Jurkat, Clone E6-1 (cell line): ENCODE data around the gene SH3PXD2A. TPM values are rescaled to one million over a fixed set of nuclear protein-coding genes. Genes with fewer than 3 reads are reported as not detected.

Source experiments
- DNase-seq: peaks from one replicate; pipeline ENCODE4 v3.0.0-alpha.2; 2011; ENCODE audit warnings: low read depth, low spot score
- H3K4me3 ChIP-seq: 2 replicates; pipeline ENCODE4 v1.5.1; 2011; ENCODE audit warnings: mild to moderate bottlenecking, low read length, control low read depth, moderate library complexity
- polyA plus RNA-seq: library from polyadenylated mRNA; unstranded; fragments of >200 nt; gene quantifications from one replicate; pipeline ENCODE4 v1.2.1, GENCODE V29; 2012; ENCODE audit warnings: missing spikeins; ENCODE audit not compliant: insufficient read length, insufficient read depth

The SH3PXD2A gene
- 16.9 TPM for polyA plus RNA-seq

DNA sequence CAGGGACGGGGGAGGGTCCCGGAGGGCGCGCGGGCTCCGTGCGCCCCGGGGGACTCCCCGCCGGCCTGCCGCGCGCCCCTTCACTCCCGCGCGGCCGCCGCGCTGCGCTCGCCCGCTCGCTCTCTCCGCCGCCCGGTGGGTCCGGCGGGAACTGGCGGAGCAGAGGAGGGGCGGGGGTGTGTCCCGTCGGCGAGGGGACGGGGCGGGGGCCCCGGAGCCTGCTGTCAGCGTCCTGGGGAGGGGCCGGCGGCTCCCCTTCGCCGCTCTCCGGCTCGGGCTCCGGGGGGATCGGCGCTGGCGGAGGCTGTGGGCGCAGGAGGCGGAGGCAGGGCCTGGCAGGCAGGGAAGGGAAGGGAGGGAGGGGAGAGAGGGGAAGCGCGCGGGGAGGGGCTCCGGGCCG lies at the start of gene SH3PXD2A:
SH3PXD2A (minus strand) TSS at position 153 of the 400 bp plus-strand sequence. CDS start 310 bp downstream, outside the sequence.
- DNase-seq: no peak
- peak within 1 kb of the TSS; percentile 20; the same call in 1 of the 2 replicates for H3K4me3 ChIP-seq

DNA sequence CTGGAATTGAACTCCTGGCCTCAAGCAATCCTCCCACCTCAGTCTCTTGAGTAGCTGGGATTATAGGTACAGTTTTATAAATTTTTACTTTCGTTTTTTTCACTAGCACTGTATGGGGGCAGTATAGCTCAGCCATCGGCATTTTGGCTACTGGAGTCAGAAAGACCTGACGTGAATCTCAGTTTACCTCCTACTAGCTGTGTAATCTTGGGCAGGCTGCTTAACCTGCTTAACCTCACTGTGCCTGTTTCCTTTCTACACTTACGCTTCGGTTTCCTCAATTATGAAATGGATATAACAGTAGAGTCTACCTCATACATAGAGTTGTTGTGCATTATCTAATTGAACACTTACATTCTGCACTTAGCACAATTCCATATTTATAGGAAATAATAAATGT lies 45.9 kb upstream of the SH3PXD2A start:
- no peak for DNase-seq
- no peak overlapping the region for H3K4me3 ChIP-seq

DNA sequence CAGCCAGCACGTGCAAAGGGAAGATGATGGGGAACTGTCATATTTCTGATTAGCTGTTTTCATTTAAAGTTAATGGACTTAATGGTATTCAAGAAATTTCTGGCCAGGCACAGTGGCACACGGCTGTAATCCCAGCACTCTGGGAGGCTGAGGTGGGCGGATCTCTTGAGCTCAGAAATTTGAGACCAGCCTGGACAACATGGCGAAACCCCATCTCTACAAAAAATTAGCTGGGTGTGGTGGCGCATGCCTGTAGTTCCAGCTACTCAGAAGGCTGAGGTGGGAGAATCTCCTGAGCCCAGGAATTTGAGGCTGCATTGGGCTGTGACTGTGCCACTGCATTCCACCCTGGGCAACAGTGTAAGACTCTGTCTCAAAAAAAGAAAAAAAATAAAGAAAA lies 43.9 kb upstream of the SH3PXD2A start:
- DNase-seq: no peak
- no peak overlapping the region for H3K4me3 ChIP-seq

DNA sequence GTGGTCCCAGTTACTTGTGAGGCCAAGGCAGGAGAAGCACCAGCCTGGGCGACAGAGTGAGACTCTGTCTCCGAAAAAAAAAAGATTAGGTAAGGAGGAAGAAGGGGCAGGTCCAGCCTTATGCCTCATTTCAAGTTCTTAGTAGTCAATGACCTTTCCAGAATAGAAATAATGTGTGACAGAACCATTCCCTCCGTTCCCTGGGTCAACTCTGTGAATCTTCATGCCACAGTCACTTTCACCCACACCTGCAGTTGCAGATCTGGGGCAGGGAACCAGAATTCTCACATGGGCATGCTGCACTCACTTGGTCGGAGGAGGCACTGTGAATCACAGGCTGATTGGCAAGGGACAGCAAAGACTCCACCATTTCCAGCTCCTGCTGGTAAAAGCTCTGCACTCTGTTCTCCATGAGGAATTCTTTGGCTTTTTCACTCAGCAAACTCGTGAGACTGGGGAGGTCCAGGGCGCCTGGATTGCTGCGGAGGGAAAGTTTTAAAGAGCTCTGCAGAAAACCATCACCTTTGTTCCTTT lies 41.9 kb upstream of the SH3PXD2A start:
- DNase-seq: no peak
- no peak overlapping the region for H3K4me3 ChIP-seq

DNA sequence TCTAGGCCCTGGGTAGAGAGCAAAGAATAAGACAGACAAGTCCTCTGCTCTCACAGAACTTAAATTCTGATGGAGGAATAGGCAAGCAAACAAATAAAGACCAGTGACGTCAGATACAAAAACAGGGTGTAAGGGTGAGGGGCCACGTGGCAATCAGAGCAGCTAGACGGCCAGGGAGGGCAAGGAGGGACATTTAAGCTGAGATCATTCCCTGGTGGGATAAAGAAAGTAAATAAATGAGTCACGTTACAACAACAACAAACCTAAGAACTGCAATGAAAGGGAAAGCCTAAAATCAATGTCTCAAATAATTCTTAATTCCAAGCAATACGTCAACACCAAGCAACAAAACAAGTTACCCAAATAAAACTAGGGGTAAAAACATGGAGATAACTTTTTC lies 40.8 kb upstream of the SH3PXD2A start:
- no peak overlapping the region for H3K4me3 ChIP-seq
- DNase-seq: no peak

GRCh38 chr10:103895411-103896186 lies 40.2 kb upstream of the SH3PXD2A start:
- H3K4me3 ChIP-seq: no peak overlapping the region
- no peak for DNase-seq

GRCh38 chr10:103894441-103894864 lies 39.1 kb upstream of the SH3PXD2A start:
- DNase-seq: no peak
- H3K4me3 ChIP-seq: no peak overlapping the region

DNA sequence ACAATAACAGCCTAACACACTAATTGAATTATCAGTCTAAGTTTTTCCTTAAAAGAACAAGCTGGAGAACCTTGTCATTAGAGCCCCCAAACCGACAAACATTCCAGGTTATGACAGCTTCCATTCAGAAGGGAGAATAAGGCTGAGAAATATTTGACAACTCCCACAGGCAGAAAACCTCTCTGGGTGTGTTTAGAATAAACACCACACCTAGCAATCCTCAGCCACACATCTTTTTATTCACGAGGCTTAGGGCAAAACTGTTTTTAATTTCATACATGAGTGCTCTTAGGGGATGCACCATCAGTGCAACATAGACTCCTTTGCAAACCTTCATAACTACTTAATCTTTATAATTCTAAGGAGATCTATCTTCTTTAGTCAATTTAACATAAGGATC lies 38.4 kb upstream of the SH3PXD2A start:
- H3K4me3 ChIP-seq: no peak overlapping the region
- DNase-seq: no peak

DNA sequence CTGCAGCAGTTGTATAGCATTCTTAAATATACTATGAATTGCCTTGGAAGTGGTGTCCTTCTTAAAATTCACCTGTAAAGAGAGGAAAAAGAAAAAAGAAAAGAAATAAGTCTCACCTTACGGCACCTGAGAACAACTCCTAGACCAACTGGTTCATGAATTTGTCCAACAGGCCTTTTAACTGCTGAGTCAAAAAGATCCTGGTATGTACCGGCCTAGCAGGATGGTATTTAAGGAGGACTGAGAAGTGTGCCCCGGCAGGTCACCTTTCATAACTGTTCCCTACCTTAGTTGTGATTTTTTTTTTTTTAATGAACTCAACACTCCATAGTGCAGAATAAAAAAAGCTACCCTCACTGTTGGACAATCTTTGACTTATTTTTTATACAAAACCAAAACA lies 36.8 kb upstream of the SH3PXD2A start:
- no peak for DNase-seq
- H3K4me3 ChIP-seq: no peak overlapping the region

DNA sequence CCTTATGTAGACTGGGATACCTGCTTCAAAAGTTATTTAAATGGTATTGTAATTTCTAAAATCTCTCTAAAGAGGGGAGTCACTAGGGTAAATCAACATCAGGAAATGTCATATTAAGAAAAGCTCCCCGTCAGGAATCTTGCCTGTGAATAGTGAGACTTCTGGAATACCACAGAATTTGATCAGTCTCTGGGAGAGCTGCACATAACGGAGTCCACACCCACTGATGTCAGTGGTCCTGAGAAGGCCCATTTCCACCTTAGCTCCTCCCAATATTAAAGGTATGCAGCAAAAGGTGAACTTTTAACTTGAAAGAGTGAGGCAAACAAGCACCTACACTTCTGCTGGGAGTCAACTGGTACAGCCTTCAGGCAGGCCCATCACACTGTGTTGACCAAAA lies 35.3 kb upstream of the SH3PXD2A start:
- no peak for DNase-seq
- no peak overlapping the region for H3K4me3 ChIP-seq

- no peak overlapping the region for H3K4me3 ChIP-seq
- no peak for DNase-seq
Measured at GRCh38 chr10:103890194-103890658, 34.9 kb upstream of the SH3PXD2A start.

DNA sequence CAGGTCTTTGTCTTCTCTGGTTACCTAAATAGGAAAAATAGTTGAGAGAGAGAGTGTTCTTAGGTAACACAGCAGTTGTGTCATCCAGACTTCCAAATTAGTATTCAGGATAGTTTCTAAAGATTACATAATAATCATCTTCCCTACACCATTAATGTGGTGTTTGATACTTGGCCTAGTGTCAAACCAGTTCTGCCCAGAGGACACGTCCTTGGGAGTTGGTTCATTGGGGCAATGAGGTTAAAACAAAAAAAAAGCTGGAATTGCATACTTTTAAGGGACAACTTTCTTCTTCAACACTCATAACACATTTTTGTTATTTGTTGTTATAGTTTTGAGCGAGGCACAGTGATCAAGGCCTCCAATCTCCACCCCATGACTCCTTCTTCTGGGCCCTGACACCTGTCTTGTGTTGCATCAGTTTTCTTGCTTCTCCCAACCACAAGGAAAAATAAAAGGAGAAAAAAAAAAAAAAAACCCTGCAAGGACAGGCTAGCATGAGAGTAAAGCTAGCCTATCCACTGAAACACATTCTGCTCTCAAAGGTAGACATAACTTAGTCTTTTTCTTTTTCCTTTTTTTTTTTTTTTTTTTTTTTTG lies 33.8 kb upstream of the SH3PXD2A start:
- DNase-seq: no peak
- no peak overlapping the region for H3K4me3 ChIP-seq

DNA sequence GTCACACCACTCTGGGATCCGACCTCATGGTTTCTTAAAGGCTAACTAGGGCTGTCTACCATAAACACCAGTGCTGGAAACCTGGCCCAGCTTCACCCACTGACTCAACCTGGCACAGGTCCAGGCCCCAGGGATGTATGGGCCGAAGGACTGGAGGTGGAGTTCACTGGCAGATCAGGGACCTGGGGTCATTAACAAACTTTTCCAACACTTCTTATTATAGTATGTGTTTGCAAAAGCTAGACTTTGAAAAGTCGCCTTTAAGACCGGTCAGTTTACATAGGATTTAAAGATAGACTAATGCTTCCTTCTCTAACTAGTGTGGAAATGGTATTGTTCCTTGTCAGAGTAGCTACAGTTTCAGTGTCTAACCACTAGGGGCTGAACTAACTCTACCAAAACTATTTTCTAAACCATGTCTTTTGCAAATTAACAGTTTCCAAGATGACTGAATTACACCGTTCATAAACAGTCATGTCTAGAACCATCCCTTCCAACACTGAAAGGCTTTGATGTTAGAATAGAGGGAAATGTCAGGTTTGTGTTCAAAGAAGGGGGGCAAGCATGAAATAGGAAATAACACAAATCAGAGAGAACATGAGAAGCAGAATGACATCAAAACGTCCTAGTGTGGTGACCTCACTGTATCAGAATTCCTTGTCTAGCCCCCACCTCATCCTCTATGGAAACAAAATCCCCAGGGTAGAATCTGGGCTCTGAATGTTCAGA lies 32.9 kb upstream of the SH3PXD2A start:
- peak; percentile 39 for DNase-seq
- H3K4me3 ChIP-seq: no peak overlapping the region

- no peak overlapping the region for H3K4me3 ChIP-seq
- DNase-seq: no peak
Measured at GRCh38 chr10:103885617-103886016, 30.2 kb upstream of the SH3PXD2A start.

GRCh38 chr10:103884681-103885139 lies 29.3 kb upstream of the SH3PXD2A start:
- DNase-seq: peak; percentile 60
- H3K4me3 ChIP-seq: no peak overlapping the region

DNA sequence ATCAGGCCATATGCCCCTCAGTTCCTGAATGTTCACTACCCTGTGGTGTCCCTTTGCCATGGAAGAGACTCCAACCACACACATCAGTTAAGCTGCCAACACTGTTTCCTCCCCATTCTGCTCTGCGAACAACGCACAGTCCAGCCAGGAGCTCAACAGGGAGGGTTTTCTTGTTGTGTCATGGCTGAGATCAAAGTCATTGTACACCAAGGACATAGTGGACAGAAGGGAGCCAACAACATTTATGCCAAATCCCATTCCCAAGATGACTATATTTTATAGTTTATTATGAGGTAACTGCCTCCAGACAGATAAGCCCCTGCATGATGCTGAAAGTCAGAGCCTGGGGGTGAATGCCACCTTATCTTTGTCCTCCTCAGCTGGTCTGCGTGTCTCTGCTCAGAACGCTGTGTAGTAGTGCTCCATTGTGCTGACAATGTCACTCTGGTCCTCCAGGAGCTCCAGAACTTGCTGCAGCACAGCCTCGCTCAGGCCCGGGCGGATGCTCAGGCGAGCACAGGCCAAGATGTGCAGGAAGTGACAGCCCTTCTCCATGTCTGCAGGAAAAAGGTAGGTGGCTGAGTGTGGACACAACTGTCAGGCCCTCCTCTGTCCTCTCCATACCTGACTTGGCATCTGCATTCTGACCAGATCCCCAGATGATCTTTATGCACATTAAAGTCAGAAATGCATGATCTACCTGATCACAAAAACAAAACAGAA lies 27.1 kb upstream of the SH3PXD2A start:
- no peak for DNase-seq
- H3K4me3 ChIP-seq: no peak overlapping the region

DNA sequence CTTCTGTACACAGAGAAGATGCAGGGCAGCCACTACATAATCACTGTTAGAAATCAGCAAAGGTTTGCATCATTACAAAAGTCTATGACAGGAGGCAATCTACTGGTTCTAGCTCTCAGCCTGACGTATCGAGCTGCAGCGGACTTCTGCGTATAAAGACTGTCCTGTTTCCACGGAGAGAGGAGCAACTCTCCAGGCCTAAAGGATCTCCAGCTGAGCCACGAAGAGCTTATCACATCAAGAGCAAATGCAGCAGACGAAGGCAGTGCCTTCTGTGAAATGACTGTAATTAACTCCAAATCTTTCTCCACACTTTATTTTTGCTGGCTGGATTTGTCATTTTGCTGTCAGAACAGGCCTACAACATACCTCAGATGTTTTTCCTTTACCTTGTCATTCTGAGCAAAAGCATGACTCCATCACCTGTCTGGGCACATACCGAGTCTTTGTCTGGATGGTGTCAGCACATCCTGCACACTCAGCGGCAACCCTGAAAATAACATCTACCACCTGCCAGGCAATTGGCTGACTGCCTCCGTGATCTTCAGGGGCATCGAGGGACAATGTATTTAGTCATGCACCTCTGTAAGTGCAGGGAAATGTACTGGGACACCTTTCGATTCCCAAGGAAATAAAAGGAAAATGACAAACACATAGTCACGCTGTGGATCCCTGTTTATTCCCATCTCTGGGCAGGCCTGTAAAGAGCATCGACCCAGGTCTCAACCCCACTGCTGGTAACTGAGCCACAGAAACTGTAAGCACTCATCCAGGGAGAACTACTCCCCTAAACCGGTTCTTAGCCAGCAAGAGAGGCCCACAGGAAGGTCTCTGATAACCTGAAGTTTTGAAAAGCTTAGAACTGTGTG lies 26.3 kb upstream of the SH3PXD2A start:
- no peak overlapping the region for H3K4me3 ChIP-seq
- no peak for DNase-seq

DNA sequence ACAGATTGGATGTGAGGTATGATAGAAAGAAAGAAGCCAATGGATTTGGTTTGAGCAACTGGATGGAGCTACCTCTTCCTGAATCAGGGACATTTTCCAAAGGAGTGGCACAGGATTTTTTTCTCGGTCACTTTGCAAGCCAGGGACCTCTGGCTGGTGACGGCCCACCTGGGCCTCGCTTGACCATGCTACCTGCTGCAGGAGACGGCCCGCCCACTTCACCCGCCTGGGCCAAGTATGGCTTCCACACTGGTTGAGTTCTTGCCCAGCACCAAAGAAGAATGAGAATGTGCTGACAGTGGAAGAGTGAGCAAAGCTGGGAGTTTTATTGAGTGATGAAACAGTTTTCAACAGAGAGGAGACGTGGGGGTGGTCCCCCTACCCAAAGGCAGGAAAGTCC lies 24.5 kb upstream of the SH3PXD2A start:
- no peak for DNase-seq
- H3K4me3 ChIP-seq: no peak overlapping the region
